ENCODE data around the gene TARS1. TPM values are rescaled to one million over a fixed set of nuclear protein-coding genes. Genes with fewer than 3 reads are reported as not detected.

TARS1 gene
- total and polyA plus RNA-seq, 11 donors: 58.1 to 91.0 (median 71.9) TPM

- TF ChIP-seq, protein P1, sequence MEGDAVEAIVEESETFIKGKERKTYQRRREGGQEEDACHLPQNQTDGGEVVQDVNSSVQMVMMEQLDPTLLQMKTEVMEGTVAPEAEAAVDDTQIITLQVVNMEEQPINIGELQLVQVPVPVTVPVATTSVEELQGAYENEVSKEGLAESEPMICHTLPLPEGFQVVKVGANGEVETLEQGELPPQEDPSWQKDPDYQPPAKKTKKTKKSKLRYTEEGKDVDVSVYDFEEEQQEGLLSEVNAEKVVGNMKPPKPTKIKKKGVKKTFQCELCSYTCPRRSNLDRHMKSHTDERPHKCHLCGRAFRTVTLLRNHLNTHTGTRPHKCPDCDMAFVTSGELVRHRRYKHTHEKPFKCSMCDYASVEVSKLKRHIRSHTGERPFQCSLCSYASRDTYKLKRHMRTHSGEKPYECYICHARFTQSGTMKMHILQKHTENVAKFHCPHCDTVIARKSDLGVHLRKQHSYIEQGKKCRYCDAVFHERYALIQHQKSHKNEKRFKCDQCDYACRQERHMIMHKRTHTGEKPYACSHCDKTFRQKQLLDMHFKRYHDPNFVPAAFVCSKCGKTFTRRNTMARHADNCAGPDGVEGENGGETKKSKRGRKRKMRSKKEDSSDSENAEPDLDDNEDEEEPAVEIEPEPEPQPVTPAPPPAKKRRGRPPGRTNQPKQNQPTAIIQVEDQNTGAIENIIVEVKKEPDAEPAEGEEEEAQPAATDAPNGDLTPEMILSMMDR (IDR thresholded peaks at IDR 0.05): no peak
- TF ChIP-seq POLR2A (IDR thresholded peaks at IDR 0.05): no peak
- intact Hi-C loops (cut with DNase I): loop anchor here in 3 of 10 donors (5.0 to 10.0 kb wide), 3 partner anchors 1483 to 1493 kb away; partner anchors contain the start of gene DNAJC21 (in 2 of the 3)
- peaks cover 0 to 23% (median 14%) of the 10 kb centered on the region in 9 donors for H3K36me3 ChIP-seq
- H3K9me3 ChIP-seq: no peaks in the 10 kb centered on the region
- 2% methylated on average over 20 to 22 of the region's 22 CpGs for WGBS, 4 donors
- H3K4me1 ChIP-seq: peaks cover 0 to 56% (median 36%) of the 10 kb centered on the region in 12 donors
- no peaks in the 10 kb centered on the region for H3K27me3 ChIP-seq
- peak overlapping the region; percentile 69 to 98 (median 94) for H3K27ac ChIP-seq
- ATAC-seq (peak in 2 of 4 donors; percentile 3 to 35), DNase-seq (no peak)
- H3K4me3 ChIP-seq: peak overlapping the region; percentile 51 to 93 (median 78)
Measured at GRCh38 chr5:33441241-33442177, 744 bp downstream of the TARS1 start.

DNA sequence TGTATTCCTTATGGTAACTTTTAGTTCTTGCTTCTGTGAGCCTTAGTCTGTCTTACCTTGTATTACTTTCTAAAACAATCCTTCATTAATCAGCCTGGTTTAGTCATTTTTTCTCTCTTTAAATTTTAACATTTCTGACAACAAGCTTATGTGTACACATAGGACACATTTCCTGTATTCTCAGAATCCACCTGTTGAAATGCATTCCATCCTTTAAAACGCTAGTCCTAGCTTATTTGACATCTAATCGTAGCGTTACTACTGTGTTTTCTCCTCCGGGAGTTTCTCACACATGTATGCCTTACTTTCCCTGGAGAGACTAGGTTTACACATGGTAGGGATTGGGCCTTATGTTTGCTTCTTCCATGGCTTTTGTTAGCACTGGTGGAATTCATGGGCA lies 3.8 kb downstream of the TARS1 start:
- intact Hi-C loops (cut with DNase I): loop anchor here in 3 of 10 donors (5.0 to 10.0 kb wide), 3 partner anchors 1480 to 1490 kb away; partner anchors contain the start of gene DNAJC21 (in 2 of the 3)
- TF ChIP-seq, protein P1 (IDR thresholded peaks at IDR 0.05): no peak
- TF ChIP-seq POLR2A (IDR thresholded peaks at IDR 0.05): no peak
- H3K4me1 ChIP-seq: peaks cover 0 to 60% (median 35%) of the 10 kb centered on the region in 12 donors
- H3K27me3 ChIP-seq: no peaks in the 10 kb centered on the region
- WGBS, 4 donors: 67 to 81% (median 72%) methylated on average over 4 of the region's 4 CpGs
- H3K4me3 ChIP-seq: no peak overlapping the region
- ATAC-seq: no peak
- H3K9me3 ChIP-seq: no peaks in the 10 kb centered on the region
- H3K36me3 ChIP-seq: peaks cover 0 to 51% (median 34%) of the 10 kb centered on the region in 9 donors
- no peak overlapping the region for H3K27ac ChIP-seq
- DNase-seq: no peak

- no peak for ATAC-seq
- H3K4me1 ChIP-seq: peaks cover 0 to 55% (median 31%) of the 10 kb centered on the region in 12 donors
Measured at GRCh38 chr5:33445798-33446197, 5.0 kb downstream of the TARS1 start.

More at GRCh38 chr5:33445798-33446197, 5.0 kb downstream of the TARS1 start:
- intact Hi-C loops (cut with DNase I): loop anchor here in 2 of 10 donors (10.0 kb wide), 2 partner anchors 1479 to 1489 kb away; partner anchors contain the start of gene DNAJC21 (in 1 of the 2)
- Histone ChIP-seq H3K27me3 (no peaks in the 10 kb centered on the region), H3K27ac (peak overlapping the region in 6 of 12 donors; percentile 1 to 41 (median 12)), H3K36me3 (peaks cover 0 to 64% (median 46%) of the 10 kb centered on the region in 9 donors), H3K4me3 (no peak overlapping the region), H3K9me3 (no peaks in the 10 kb centered on the region)
- TF ChIP-seq POLR2A (IDR thresholded peaks at IDR 0.05): no peak
- TF ChIP-seq, protein P1 (IDR thresholded peaks at IDR 0.05): no peak
- no peak for DNase-seq
